Femur (tissue), 1 donor: ENCODE data around the gene CDCA5.

Experiments used
- DNase-seq: peaks from one replicate; pipeline ENCODE4 v3.0.0-alpha.2; 2017

Gene CDCA5

DNA sequence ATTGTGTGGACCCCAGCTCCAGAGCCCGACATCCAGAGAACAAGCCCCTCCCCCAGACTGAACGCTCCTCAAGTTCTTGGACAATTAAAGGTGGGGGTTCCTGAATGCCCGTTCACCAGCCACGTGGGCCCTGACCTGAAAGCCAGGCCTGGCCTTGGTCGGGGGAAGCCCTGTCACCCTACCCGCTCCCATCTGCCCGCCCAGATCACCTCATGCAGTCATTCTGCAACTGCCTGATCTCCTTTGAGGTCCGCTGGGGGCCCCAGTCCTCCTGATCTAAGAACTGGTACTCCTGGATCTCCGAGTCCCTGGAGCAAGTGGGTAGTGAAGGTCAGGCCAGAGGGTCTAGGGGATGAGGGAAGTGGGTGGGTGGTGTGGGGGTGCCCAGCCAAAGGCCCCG is 16.4 kb downstream of the CDCA5 start:
- no peak for DNase-seq

DNA sequence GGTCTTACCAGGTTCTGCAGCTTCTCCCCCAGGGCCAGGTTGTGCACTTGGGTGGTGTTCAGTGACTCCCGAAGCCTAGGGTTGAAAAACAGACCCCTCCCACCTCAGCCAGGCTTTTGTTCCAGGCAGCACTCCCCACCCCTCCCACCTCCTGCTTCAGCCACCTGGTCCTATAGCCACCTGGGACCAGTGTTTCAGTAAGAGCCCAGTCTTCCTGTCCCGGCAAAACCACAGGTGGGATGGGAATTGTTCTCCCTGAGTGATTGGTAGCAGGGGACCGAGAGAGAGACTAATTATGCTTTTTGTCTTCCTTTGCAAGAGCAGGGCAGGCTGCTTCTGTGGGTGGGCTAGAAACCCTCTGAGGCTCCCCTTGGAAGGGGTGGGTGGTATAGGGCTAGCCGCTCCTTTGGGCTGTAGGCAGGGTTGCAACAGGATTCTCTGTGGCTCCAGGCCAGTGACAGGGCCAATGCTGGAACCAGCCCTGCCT is 17.0 kb downstream of the CDCA5 start:
- DNase-seq, result no peak

DNA sequence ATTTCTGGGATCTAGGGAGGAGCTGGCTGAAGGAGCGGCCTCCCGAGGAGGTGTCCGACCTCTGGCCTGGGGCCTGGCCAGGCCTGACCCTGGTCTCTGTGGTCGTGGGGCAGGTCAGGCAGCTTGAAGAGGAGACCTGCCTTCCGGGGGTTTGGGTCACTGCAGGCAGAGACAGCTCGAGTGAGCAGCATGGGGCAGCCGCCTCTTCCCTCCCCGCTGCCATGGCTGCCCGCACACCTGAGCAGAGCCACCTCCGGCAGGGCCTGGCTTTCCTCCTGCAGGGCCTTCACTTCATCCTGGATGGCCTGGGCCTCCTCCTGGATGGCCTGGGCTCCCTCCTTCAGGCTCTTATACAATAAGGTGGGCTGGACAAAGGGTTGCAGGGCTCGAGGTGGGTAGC is 17.5 kb downstream of the CDCA5 start:
- DNase-seq, result no peak

DNA sequence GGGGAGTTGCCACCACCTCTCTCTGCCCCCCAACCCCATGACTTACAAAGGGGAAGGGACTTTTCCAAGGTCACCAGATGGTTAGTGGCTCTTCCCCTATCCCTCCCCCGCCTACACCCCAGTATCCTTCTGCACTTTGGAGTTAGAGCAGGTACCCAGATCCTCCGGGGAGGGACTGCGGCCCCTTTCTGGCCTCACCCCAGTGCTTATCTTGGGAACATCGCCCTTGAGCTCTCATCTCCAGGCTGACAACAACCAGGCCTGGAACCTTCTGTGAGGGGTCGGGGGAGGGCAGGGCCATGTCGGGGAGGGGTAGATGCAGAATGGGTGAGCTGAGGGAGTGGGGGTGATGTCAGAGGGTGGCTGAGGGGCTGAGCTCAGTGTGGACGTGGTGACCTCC is 18.0 kb downstream of the CDCA5 start:
- DNase-seq, result no peak

DNA sequence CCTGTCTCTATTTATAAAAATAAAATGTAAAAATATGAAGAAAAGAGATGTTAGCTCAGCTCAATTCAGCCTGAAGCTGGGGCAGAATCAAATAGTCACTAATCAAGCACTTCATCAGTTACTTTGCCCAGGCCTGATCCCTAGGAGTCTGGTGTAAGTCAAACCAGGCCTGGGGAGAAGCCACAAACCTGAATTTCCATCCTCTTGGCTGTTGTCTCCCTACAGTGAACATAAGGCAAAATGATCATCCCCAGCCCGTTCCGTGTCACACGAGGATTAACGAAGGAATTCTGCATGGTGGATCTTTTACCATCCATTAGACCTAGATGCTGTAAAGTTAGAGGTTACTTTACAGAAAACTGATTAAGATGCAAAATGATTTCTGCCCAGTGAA is 19.0 kb downstream of the CDCA5 start:
- DNase-seq, result no peak

DNA sequence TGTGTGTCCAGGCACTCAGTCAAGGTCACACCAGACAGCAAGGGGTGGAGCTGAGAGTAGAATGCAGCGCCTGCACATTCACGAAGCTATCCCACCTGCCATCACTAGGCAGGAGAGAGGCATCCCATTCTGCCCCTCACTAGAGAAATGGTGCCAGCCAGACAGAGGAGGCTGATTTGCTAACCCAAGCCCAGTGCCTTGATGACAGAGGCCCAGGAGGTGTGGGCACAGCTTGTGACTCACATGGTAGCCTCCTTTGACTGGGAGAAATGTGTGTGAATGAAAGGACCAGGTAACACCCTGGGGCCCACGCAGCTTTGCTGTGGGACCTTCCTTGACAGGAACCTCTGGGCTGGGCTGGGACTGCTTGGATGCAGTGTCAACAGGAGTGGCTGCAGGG is 20.3 kb downstream of the CDCA5 start:
- no peak for DNase-seq

DNA sequence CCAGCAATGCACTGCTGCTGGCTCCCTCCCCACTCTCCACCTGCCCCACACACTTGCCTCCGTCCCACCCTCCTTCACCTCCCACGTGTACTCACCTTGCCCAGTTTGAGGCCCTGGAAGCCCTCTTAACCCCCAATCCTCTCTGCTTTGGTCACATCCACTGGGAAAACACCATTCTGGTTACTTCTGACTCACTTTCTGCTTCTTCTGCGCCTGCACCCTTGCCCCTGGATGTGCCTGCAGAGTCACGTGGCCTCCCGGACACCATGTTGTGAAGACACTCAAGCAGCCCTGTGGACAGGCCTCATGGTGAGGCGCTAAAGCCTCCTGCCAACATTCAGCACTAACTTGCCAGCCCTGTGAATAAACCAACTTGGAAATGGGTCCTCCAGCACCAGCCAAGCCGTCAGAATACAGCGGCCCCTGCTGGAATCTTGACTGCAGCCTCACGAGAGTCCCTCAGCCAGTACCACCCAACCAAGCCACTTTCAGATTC is 22.9 kb downstream of the CDCA5 start:
- no peak for DNase-seq

DNA sequence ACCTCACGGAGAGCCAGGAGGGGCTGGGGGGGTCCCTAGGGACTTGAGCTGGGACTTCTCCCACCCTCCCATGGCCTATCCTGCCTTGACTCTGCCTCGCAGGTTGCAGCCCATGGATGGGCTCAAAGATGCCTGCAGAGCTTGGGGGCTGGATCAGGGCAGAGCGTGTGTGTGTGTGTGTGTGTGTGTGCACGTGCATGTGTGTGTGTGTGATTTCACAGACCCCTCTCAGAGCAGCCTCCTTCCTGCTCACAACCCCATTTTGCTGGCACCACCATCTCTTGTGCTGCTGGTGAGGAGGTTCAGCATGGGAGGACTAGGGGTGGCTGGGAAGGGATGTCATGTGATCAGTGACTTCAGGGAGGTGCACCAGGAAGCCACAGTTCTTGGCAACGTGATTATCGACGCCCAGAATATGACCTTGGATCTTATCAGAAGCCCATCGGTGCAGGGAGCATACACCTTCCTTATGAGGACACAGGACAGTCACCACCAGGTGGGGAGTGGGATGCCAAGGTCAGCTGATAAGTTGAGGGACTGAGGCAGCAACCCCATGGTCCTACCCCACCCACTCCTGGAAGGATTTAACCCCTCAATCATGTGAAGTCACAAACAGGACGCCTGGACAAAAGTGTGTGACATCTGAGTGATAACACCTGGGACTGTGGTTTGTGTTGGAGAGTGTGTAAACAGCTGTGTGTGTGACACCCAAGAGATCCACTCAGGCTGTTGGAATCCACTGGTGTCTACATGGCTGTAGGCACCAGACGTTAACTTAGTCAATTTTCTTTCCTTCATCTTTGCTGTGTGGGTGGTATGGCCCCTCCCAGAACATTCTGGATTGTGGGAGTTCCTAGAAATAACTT is 23.6 kb downstream of the CDCA5 start:
- DNase-seq, result no peak

DNA sequence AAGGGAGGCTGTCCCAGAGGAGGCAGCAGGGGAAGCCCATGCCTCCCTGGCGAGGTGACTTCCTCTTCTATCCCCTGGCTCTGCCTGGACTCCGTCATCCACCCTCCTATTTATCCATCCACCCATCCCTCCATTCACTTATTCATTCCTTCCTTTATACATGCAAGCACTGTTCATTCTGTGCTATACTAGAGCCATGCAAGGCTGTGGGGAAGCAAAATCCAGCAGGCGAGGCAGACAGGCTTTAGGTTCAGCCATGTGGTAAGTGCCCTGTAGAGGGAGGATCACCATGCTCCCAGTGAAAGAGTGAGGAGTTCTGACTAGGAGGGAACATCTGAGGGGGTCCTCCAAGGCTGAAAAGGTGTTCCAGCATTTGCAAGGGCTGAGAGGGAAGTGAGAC is 24.3 kb downstream of the CDCA5 start:
- no peak for DNase-seq

DNA sequence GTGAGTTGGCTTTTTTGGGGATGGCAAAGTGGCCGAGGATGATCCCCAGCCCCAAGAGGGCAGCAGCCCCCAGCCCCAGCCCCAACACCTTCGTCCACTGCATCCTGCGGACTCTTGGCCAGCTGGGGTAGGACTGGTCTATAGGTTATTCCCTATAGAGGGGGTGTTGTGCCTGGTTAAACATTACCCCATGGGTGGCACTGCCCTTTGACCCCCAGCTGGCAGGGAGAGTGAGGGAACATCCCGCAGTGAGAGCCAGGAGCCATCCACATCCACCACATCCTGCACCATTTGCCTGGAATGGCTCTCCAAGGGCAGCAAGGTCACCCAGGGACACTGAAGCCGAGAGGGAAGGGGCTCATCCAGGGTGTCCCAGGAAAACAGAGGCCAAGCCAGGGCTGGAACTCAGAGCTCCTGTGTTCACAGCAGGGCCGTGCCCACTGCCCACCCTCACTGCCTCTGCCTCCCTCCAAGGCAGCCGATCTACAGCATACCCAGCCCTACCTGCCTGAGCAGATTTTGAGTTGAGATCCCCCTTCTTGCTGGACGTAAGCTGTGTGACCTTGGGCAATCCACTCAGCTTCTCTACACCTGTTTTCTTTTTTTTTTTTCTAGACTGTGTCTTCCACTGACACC is 25.3 kb downstream of the CDCA5 start, which contains the start of gene NAALADL1:
Gene NAALADL1, minus strand, starts transcription at position 135 of the 636 bp plus-strand sequence. Its CDS starts 32 bp downstream, at position 103.
- no peak for DNase-seq

DNA sequence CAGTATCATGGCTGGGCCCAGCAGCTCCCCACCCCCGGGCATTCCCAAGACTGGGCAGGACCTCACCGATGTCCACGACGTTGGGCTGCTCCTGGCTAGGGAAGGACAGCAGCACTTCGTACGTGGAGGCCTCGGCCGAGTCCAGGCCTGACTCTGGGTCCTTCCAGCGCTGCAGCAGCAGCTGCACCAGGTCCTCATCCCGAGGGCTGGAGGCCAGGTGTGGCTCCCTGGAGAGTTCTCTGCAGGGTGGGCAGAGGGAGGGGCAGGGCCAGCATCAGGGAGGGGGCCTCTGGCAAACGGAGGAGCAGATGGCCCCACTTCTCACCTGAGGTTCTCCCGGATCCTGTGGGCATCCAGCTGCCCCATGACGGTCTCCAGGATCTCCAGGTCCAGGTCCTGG is 25.8 kb downstream of the CDCA5 start:
- DNase-seq, result no peak

DNA sequence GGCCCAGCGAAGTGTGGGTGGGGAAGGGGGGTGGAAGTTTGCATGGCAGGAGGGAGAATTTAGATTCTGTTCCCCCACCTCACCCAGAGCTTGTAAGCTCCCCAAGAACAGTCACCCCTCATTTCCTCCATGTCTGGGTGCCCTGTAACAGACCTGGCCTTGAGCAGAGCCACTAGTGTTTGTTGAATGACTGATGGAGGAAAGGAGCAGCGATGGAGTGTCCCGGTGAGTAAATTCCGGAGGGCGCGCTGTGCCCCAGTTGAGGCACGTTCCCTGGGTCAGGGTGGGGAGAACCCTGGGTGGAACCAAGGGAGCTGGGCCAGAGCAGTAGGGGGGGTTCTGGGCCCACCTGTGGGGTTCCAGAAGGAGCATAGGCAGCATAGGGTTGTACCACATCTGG is 26.3 kb downstream of the CDCA5 start:
- no peak for DNase-seq

DNA sequence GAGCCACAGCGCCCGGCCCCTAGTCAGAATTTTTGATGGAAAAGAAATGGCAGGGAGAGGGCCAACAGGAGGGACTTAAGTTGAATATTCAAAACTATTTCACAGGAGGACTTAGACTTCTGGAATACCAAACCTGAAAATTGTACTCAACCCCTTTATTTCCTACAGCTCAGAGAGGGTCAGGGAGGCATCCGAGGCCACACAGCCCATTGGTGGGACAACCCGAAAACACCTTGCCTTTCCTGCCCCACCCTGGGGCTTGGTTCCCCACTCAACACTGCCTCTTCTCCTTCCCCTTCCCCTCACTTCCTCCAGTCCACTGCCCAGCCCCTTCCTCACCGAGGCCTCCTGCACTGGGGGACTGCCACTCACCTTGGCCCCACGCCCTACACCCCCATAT is 26.8 kb downstream of the CDCA5 start:
- no peak for DNase-seq

DNA sequence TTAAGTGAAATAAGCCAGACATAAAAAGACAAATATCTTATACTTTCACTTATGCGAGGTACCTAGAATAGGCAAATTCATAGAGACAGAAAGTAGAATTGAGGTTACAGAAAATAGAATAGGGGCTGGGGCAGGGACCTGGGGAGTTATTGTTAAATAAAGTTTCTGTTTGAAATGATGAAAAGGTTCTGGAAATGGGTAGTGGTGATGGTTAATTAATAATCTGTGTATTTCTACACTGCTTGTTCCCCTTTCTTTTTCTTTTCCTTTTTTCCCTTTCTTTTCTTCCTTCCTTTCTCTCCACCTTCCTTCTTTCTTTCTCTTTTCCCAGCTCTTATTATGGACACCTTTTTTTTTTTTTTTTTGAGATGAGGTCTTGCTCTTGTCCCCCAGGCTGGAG is 28.3 kb downstream of the CDCA5 start:
- DNase-seq, result no peak

DNA sequence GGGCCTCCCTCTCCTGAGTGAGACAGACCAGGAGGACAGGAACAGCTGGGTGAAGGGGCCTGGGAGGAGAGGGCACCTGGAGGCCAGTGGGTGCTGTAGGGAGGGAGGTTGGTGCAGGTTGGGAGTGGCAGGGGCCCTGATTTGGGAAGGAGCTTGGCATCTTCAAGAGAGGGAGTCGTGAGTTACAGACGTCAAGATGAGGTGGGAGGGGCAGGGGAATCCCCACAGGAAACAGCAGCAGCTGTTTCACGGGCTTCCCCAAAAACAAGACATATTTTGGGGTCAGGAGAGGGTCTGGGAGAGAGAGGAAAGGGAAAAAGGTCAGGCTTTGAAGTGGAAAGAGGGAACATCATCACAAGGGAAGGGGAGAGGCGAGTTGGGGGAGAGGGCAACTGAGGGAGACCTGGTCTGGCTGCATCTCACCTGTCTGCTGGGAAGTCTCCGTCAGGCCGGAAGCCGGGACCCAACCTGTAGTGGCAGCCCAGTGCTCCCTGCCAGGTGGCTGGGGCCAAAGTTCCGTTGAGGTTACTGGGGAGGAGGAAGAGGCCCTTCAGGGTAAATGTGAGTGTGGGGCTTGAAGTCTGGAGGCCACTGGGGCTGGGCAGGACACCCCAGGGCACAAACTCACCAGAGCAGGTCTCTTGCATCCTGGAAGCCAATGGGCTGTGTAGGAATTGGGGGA is 29.9 kb downstream of the CDCA5 start:
- no peak for DNase-seq

DNA sequence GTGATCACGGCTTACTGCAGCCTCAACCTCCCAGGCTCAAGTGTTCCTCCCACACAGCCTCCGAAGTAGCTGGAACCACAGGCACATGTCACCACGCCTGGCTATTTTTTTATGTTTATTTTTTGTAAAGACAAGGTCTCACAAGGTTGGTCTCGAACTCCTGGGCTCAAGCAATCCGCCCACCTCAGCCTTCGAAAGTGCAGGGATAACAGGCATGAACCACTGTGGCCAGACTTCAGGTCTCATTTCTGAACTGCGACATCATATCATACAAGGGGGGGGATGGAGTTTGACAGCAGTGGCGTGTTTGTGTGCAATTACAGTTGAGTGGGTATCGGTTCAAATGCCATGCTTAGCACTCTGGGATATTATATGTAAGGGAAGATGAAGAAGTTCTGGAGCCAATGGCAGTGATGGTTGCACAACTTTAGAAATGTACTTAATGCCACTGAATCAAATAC is 32.4 kb downstream of the CDCA5 start:
- DNase-seq, result no peak

DNA sequence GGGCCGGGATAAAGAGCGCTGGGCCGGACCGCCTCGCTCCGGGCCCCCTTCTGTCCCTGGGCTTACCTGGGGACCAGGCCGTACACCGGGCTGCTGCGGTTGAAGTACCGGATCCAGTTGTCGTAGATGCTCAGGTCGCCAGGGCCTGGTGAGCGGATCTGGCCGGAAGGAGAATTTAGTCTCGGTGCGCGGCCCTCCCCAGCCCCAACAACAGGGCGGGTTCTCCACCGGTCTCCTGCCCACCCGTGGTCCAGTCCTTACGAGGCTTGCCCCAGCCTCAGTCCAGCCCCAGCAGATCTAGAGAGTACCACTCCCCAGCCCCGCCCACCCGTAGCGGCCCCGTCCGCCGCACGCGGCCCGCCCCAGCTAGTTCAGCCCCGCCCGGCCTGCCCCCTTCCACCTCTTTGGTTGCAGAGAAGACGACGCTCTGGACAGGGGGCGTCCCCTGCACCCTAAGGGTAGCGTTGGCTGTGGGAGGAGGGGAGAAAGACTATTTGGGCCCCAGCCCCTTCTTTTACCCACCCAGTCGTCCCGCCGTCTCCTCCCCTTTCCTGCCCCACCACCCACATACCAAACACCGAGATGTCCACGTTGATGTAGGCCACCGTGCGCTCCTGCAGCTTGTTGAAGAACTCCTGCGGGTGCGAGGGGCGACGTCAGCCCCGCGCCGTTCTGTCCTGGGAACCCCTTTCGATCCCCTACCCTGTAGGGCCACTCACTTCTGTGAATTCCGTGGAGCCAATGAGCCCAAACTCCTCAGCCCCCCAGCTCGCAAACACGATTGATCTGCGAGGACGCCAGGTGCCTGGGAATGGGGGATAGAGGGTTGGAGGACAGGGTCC is 36.0 kb downstream of the CDCA5 start:
- peak; percentile 50 for DNase-seq

DNA sequence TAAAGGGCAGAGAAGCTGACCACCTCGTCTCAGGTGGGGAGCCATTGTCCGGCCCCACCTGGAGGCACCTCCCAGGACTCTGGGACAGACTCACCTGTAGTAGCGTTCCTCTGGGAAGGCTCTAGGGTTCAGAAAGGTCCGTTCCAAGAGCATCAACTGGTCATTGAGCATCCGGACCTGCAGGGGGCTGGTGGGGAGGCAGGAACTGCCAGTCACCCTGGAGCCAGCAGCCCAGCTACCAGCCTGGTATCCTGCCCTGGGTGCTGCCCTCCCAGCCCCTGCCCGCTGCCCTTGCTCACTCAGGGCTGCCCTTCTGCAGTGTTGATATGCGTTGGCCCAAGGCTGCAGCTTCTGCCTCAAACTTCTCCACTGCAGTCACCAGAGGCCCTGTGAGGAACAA is 38.1 kb downstream of the CDCA5 start:
- DNase-seq, result no peak

DNA sequence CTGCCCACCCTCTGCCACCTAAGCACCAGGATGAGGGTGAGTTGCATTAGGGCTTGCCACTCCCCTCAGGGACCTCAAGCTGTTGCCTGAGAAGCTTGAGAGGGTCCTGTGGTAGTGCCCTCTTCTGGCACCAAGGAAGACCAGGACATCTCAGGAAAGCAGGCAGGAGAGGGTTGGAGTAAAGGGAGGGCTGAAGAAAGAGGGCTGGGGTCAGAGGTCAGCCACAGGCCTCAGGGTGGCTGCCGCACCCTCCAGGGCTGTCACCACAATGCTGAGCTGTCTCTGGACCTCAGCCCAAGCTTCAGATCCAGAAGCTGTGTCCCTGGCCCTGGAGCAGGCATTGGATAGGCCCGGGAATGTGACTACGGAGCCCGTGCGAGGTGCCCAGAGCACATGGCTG is 38.8 kb downstream of the CDCA5 start:
- no peak for DNase-seq

DNA sequence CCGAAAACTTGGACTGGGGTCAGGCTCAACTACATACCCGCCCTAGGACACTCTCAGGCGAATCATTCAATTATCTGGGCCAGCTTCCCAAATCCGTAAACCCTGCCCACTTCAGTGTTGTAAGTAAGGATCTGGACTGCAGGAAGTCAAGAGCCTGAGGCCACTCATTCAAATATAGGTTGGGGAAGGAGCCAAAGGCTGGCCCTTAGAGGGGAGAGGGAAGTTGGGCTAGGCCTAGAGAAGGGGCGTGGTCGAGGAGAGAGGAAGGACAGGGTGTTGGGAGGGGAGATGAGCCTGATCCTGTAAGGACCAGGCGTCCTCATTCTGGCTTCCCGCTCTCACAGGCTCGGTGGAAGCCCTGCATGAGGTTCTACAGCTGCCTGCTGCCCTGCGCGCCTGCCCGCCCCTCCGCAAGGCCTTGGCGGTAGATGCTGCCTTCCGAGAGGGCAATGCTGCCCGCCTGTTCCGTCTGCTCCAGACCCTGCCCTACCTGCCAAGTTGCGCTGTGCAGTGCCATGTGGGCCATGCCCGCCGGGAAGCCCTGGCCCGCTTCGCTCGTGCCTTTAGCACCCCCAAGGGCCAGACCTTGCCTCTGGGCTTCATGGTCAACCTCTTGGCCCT is 39.8 kb downstream of the CDCA5 start:
- peak; percentile 60 for DNase-seq

DNA sequence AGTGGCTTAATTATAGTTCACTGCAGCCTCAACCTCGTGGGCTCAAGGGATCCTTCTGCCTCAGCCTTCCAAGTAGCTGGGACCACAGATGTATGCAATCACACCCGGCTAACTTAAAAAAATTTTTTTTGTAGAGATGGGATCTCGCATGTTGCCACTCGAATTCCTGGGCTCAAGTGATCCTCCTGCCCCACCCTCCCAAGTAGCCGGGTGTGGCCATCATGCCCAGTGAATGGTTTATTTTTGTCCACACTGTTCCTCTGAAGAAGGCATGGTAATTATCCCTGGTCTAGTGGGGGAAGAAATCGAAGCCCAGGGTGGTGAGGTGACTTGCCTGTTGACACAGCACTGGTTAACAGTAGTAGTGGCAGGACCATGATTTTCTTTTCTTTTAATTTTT is 40.9 kb downstream of the CDCA5 start:
- DNase-seq, result no peak
